DMS153 (cell line): ENCODE data around the gene NAT8L.

ENCODE experiments used
- DNase-seq: peaks from one replicate; lab custom pipeline; 2025; lab: John Stamatoyannopoulos, UW

The NAT8L gene

DNA sequence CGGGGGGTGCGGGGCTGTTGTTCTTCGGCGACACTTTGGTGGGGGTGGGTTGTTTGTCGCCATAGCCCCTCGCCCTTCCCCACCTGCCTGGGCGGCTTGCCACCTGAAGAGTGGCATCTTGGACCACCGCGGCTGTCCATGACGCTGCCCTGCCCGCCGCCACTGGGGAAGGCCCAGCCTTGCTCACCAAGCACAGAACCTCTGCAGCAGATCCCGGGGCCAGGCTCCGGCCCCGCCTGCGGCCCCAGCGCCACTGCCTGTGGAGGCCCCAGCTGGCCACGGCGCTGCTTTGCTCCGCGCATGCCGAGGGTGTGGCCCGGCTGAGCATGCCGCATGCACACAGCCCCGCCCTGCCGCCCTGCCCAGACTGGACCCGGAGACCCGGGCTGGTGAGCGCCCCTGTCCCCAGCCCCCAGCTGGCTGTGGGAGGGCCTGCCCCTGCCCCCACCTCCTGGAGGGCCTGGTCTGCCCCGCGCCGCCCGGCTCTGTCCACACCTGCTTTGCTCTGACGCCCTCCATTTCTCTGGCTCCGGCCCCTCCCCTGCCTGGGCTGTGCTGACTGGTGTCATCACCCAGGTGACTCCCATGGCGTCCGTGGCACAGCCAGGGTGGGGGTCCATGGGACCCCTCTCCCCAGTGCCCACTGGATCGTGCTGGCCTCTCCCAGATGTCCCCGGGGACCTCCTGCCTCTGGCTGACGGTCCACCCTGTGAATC is 5.3 kb downstream of the NAT8L start:
- no peak for DNase-seq

DNA sequence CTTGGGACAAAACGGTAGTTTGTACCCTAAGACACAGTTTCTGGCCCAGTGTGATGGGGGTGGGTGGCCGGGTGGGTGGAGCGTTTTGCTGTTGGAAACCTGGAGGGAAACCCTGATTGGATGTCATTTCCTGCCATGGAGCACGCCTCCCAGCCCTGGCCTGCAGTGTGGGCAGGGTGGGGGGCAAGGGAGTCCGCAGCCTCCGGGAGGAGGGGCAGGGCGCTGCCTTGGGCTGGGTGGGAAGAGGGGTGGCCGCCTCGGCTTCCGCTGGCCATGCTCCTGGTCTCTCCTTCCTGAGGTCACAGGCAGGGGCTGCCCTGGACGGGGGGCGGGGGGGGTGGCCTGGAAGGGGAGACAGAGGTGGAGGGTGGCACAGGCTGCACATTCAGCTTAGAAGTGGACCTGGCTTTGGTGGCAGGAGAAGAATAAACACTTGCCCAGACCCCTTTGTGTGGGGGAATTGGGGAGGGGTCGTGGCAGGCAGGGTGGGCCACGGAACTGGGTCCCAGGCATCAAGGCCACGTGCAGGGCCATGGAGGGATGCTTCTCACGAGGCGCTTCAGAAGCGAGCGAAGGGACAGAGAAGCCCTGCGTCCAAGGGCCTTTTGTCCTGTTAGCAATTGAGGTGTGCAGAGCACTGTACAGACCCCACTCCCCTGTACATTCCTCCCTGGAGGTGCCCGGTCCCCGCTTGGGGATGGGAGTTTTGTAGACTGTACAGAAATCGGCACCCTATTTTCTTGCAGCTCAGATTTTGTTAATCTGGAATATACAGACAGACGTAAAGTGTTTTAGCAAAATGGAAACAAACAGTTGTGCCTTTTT is 6.2 kb downstream of the NAT8L start:
- no peak for DNase-seq

DNA sequence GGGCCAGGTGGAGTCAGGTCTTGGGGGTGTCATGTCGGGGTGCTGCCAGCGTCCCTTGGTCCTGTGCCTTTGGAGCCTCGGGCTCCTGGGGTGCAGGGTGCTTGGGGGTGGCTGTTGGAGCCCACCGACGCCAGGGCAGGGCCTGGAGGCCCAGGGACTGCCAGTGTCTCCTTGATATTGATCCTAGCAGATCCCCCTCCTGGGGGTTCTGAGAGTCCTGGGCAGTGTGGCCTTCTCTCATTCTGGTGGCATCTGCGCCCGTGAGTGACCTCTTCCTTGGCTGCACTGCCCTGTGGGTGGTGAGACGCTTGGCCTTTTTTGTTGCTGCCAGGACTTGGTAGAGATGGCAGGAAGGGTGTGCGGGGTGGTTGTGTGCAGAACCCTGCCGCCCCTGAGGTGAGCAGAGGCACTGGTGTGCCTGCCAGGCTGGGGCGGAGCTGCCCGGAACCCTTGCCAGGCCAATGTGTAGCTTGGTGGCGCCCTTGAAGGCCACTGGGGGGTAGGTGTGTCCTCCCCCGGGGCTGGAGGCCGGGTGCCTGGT is 7.0 kb downstream of the NAT8L start:
- no peak for DNase-seq

DNA sequence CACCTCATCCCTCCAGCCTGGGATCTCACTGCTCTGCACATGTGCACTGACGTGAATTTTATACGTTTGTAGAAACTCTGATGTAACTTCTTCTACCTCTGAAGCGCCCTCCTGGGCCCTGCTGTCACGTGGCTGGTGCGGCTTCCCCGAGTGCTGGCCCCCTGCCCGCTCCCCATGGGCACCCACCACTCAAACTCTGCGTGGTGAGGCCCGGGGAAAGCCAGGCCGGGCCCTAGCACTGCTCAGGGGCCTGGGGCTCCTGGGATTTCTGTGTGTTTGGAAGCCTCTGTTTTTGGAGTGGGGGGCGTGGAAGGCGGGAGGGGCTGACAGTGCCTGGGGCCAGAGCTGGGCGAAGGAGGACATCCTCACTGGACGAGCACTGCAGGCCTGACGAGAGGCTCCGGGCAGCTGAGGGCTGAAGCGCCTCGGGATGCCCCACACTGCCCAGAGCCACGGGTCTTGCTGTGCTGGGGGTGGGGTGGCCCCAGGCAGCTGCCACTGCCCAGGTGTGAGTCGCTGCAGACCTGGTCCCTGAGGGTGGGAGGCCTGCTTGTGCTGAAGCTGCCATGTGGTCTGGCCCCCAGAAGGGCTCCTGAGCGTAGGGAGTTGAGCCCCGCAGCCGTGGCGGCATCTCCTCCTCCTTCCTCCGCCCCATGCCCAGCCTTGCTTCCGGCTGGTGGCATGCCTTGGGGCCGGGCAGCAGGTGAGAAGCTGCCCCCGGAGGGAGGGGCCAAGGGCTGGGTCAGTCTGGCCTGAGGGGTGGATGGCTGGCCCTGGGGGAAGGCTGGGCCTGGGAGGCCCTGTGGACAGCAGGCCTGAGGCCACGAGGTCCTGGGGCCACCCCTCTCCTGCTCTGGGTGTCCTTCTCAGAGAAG is 7.7 kb downstream of the NAT8L start:
- DNase-seq = no peak

- no peak for DNase-seq
Observed at GRCh38 chr4:2067446-2068197, 8.5 kb downstream of the NAT8L start.

DNA sequence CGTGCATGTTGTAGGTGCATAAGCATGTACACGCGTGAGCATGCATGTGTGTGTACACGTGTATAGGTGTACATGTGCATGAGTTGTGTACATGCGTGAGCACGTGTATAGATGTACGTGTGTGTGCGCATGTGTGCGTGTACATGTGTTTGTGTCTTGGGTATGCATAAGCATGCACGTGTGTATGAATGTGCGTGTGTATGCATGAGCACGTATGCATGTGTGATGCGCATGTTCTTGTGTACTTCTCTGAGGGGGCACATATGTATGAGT is 9.0 kb downstream of the NAT8L start:
- DNase-seq = no peak

GRCh38 chr4:2068566-2068965 is 9.4 kb downstream of the NAT8L start:
- DNase-seq = no peak

DNA sequence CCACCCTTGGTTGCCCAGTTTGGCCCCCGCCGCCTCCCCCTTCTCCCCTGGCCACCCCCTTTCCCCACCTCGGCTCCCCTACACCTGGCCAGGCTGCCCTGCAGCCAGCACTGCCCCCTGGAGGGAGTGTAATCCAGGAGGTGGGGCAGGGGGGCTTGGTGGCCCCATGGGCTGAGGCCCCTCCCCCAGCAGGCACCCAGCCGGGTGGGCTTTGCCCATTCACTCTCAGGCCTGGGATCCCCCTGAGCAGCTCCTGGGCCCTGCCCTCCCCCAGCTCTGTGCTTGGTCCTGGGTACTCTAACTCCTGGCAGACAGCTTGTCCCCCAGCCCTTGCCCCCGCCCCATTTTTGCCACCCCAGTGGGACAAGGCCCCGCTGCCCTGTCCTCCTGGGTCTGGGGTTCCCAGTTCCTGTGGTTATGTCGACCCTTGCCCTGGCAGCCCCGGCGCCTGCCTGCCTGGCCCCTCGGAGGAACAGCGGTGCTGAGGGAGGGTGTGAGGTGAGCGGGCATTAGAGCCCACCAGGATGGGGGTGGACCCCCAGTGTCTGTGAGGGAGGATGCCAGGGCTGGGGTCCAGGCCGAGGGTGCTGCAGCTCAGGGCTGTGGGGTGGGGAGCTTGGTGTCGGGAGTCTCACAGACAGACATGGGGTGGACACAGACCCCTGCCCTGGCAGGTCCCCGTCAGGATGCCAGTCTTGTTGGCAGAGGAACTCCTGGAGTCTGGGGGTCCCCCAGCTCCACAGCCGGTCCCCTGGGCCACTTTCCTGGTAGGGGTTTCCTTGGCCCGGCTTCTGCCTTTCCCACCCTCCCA is 10.2 kb downstream of the NAT8L start:
- no peak for DNase-seq

- DNase-seq = no peak
Observed at GRCh38 chr4:2069986-2070385, 10.9 kb downstream of the NAT8L start.

DNA sequence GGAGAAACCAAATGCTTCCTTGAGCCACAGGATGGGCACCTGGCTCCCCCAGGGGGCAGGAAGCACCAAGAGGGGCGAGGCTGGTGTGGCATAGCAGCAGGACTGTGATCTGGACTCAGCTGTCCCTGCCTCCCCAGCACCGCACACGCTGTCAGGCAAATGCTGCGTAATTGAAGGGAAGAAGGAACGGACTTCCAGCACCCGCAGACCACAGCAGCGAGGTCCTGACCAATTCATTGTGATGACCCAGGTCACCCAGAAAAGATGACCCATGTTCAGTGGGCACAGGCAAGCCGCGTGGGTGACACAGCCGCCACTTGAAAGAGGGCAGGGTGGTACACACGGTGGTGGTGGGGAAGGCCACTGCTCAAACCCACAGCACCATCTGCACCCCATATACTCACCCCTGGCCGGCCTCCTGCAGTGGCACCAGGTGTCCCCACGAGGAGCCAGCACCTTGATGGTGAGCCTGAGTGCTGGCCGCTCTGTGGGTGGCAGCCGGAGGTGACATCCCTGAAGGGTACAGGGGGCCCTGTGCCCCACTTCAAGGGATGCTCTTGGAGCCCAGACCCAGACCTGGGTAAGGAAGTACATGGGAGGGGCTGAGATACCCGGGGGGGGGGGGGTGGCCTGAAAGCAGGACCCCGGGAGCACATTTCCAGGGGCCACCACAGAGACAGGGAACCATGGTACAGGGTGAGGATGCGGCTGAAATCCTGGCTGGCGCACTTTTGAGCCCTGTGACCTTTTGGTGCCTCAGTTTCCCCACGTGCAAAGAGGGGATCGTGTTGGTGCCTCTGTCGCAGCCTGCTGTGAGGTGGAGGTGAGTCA is 11.5 kb downstream of the NAT8L start:
- DNase-seq = no peak

- no peak for DNase-seq
Observed at GRCh38 chr4:2071252-2071911, 12.3 kb downstream of the NAT8L start.

- DNase-seq = no peak
Observed at GRCh38 chr4:2071912-2072867, 13.1 kb downstream of the NAT8L start.

- no peak for DNase-seq
Observed at GRCh38 chr4:2072971-2073807, 14.1 kb downstream of the NAT8L start.

GRCh38 chr4:2073808-2074481 is 14.8 kb downstream of the NAT8L start:
- no peak for DNase-seq

GRCh38 chr4:2074588-2074987 is 15.5 kb downstream of the NAT8L start:
- no peak for DNase-seq

GRCh38 chr4:2075171-2075986 is 16.3 kb downstream of the NAT8L start:
- DNase-seq = no peak
